GM18517 (cell line): Measurements from ENCODE around the gene IQSEC1.

Experiments
- ATAC-seq: cut with Tn5 transposase; IDR thresholded peaks from one replicate; pipeline ENCODE4 v1.9.1; 2021; ENCODE audit warnings: mild to moderate bottlenecking, moderate library complexity; ENCODE audit not compliant: unreplicated experiment

The IQSEC1 gene

GRCh38 chr3:12957824-12958792 is 115.1 kb downstream of the IQSEC1 start:
- no peak for ATAC-seq

- ATAC-seq = no peak
Observed at GRCh38 chr3:12957339-12957738, 115.9 kb downstream of the IQSEC1 start.

GRCh38 chr3:12956316-12956660 is 116.9 kb downstream of the IQSEC1 start:
- ATAC-seq = no peak

GRCh38 chr3:12955651-12956315 is 117.4 kb downstream of the IQSEC1 start:
- no peak for ATAC-seq

- ATAC-seq = peak; percentile 61
Observed at GRCh38 chr3:12954891-12955650, 118.2 kb downstream of the IQSEC1 start.

- no peak for ATAC-seq
Observed at GRCh38 chr3:12954180-12954579, 119.0 kb downstream of the IQSEC1 start.

- ATAC-seq = no peak
Observed at GRCh38 chr3:12953201-12953995, 119.8 kb downstream of the IQSEC1 start.

- no peak for ATAC-seq
Observed at GRCh38 chr3:12952343-12953200, 120.7 kb downstream of the IQSEC1 start.

- ATAC-seq = no peak
Observed at GRCh38 chr3:12948891-12949711, 124.1 kb downstream of the IQSEC1 start.

- no peak for ATAC-seq
Observed at GRCh38 chr3:12948371-12948770, 124.9 kb downstream of the IQSEC1 start.

GRCh38 chr3:12947504-12948369 is 125.5 kb downstream of the IQSEC1 start:
- no peak for ATAC-seq

- ATAC-seq = no peak
Observed at GRCh38 chr3:12946649-12947316, 126.4 kb downstream of the IQSEC1 start.

GRCh38 chr3:12946251-12946648 is 127.0 kb downstream of the IQSEC1 start:
- no peak for ATAC-seq

- no peak for ATAC-seq
Observed at GRCh38 chr3:12944849-12945248, 128.4 kb downstream of the IQSEC1 start.

GRCh38 chr3:12944413-12944812 is 128.8 kb downstream of the IQSEC1 start:
- ATAC-seq = no peak

- no peak for ATAC-seq
Observed at GRCh38 chr3:12943124-12944021, 129.9 kb downstream of the IQSEC1 start.
